ENCODE data around the gene USP17L11.
"Not testable (repeated sequence)": the region's sequence is repeated elsewhere in the genome, so short reads cannot be mapped to it uniquely, and the experiment has no call there.

USP17L11 gene, protein sequence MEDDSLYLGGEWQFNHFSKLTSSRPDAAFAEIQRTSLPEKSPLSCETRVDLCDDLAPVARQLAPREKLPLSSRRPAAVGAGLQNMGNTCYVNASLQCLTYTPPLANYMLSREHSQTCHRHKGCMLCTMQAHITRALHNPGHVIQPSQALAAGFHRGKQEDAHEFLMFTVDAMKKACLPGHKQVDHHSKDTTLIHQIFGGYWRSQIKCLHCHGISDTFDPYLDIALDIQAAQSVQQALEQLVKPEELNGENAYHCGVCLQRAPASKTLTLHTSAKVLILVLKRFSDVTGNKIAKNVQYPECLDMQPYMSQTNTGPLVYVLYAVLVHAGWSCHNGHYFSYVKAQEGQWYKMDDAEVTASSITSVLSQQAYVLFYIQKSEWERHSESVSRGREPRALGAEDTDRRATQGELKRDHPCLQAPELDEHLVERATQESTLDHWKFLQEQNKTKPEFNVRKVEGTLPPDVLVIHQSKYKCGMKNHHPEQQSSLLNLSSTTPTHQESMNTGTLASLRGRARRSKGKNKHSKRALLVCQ

GRCh38 chr4:9215105-9215504, at the start of gene USP17L11:
USP17L11 (plus strand) TSS chr4:9215405; CDS start chr4:9215405, 0 bp downstream.
- not testable (repeated sequence) for DNase-seq

DNA sequence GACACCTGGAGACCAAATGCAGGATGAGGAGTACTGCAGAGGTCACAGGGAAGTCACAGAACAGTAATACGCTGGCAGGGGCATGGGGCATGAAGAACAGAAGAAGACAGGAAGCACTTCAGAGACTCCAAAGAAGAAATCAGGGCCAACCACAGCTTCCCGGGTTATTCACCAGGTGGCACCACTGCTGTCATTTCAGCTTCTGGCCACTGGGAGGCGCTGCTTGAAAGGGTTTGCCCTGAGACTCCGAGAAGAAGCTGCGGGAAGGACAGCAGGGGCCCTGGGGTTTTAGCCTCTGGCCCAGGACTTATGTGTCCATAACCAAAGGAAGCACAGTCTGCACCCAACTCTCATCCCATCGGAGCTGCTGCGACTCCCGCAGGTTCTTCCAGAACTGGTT, 49.2 kb upstream of the USP17L11 start:
- DNase-seq = not testable (repeated sequence)

DNA sequence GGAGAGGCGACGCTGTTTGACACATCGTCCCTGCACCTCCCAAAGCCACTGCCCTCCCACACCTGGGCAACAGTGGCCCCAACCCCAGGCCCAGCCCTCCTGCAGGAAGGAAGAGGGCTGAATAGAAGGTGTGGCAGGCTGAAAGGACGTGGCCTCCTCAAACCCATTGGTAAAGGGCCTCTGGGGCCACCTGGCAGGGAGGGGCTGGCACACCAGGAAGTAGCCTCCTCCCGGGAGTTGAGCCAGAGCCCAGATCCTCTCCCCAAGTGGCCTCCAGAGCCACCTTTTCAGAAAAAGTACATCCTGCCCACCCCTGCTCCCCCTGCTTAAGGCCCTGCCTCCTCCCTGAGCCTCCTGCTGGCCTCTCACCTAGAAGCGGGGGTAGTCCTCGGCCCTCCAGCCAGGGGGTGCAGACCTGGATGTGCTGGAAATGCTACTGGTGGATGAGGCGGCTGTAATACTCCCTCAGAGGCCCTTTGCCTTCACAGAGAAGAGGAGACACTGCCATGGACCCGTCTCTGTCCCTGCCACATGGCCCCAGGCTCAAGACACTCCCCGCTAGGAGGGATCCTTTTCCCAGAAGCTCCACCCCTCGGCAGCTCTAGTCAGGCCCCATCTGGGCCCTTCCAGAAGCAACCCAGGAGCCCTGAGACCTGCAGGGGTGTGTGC, 45.3 kb upstream of the USP17L11 start, which contains the start of gene FAM90A26:
FAM90A26 (plus strand) TSS at position 619 of the 669 bp plus-strand sequence. CDS start 2,764 bp downstream, outside the sequence.
- DNase-seq = not testable (repeated sequence)

DNA sequence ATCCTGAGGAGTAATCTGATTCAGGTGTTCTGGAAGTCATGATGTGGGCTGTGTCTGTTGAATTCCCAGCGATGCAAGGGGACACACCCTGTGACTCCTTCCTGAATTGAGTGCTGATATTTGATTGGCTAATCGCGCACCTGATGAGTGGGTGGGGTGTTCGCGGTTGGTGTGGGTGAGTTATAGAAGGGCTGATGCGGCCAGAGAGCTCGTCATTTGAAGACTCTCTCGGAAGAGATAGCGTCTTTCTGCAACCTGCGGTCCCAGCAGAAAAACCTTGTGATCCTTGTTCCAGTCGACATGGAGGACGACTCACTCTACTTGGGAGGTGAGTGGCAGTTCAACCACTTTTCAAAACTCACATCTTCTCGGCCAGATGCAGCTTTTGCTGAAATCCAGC, 4.8 kb upstream of the USP17L11 start, which contains the start of gene USP17L10:
USP17L10 (plus strand) TSS at position 301 of the 400 bp plus-strand sequence; CDS start at position 301, 0 bp downstream.
- DNase-seq = not testable (repeated sequence)

GRCh38 chr4:9214701-9215100, 504 bp upstream of the USP17L11 start:
- DNase-seq = not testable (repeated sequence)

DNA sequence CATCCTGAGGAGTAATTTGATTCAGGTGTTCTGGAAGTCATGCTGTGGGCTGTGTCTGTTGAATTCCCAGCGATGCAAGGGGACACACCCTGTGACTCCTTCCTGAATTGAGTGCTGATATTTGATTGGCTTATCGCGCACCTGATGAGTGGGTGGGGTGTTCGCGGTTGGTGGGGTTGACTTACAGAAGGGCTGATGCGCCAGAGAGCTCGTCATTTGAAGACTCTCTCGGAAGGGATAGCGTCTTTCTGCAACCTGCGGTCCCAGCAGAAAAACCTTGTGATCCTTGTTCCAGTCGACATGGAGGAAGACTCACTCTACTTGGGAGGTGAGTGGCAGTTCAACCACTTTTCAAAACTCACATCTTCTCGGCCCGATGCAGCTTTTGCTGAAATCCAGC, 4.6 kb downstream of the USP17L11 start, which contains the start of gene USP17L12:
USP17L12 (plus strand) TSS at position 301 of the 400 bp plus-strand sequence; CDS start at position 301, 0 bp downstream.
- DNase-seq = not testable (repeated sequence)

DNA sequence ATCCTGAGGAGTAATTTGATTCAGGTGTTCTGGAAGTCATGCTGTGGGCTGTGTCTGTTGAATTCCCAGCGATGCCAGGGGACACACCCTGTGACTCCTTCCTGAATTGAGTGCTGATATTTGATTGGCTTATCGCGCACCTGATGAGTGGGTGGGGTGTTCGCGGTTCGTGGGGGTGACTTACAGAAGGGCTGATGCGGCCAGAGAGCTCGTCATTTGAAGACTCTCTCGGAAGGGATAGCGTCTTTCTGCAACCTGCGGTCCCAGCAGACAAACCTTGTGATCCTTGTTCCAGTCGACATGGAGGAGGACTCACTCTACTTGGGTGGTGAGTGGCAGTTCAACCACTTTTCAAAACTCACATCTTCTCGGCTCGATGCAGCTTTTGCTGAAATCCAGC, 9.4 kb downstream of the USP17L11 start, which contains the start of gene USP17L13:
USP17L13 (plus strand) TSS at position 301 of the 400 bp plus-strand sequence; CDS start at position 301, 0 bp downstream.
- not testable (repeated sequence) for DNase-seq

- DNase-seq = not testable (repeated sequence)
Measured at GRCh38 chr4:9230249-9230648, 15.0 kb downstream of the USP17L11 start.

- DNase-seq = not testable (repeated sequence)
Measured at GRCh38 chr4:9234085-9234484, 18.9 kb downstream of the USP17L11 start, which contains the start of gene USP17L15. USP17L15 (plus strand) TSS chr4:9234385; CDS start chr4:9234385, 0 bp downstream.

- DNase-seq = not testable (repeated sequence)
Measured at GRCh38 chr4:9238461-9238860, 23.3 kb downstream of the USP17L11 start.

DNA sequence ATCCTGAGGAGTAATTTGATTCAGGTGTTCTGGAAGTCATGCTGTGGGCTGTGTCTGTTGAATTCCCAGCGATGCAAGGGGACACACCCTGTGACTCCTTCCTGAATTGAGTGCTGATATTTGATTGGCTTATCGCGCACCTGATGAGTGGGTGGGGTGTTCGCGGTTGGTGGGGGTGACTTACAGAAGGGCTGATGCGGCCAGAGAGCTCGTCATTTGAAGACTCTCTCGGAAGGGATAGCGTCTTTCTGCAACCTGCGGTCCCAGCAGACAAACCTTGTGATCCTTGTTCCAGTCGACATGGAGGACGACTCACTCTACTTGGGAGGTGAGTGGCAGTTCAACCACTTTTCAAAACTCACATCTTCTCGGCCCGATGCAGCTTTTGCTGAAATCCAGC, 28.4 kb downstream of the USP17L11 start, which contains the start of gene USP17L17:
USP17L17 (plus strand) TSS at position 301 of the 400 bp plus-strand sequence; CDS start at position 301, 0 bp downstream.
- DNase-seq = not testable (repeated sequence)

DNA sequence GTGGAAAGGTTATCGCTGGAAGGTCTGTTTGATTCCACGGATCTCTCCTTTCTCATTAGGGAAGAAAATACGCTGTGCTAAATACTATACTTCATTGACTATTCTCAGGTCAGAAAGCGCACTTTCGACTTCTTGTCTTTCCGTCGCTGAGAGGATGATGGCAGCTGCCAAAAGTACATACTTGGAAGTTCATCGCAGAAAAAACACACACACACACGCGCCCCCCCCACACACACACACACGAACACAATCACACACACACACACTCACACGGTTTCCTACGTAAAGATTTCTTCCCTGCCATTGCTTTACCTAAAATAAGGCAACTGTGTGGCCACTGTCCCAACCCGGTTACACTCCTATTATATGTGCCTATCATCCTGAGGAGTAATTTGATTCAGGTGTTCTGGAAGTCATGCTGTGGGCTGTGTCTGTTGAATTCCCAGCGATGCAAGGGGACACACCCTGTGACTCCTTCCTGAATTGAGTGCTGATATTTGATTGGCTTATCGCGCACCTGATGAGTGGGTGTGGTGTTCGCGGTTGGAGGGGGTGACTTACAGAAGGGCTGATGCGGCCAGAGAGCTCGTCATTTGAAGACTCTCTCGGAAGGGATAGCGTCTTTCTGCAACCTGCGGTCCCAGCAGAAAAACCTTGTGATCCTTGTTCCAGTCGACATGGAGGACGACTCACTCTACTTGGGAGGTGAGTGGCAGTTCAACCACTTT, 32.9 kb downstream of the USP17L11 start, which contains the start of gene USP17L18:
USP17L18 (plus strand) TSS at position 678 of the 728 bp plus-strand sequence; CDS start at position 678, 0 bp downstream.
- not testable (repeated sequence) for DNase-seq

DNA sequence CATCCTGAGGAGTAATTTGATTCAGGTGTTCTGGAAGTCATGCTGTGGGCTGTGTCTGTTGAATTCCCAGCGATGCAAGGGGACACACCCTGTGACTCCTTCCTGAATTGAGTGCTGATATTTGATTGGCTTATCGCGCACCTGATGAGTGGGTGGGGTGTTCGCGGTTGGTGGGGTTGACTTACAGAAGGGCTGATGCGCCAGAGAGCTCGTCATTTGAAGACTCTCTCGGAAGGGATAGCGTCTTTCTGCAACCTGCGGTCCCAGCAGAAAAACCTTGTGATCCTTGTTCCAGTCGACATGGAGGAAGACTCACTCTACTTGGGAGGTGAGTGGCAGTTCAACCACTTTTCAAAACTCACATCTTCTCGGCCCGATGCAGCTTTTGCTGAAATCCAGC, 37.9 kb downstream of the USP17L11 start, which contains the start of gene USP17L19:
USP17L19 (plus strand) TSS at position 301 of the 400 bp plus-strand sequence; CDS start at position 301, 0 bp downstream.
- DNase-seq = not testable (repeated sequence)

DNA sequence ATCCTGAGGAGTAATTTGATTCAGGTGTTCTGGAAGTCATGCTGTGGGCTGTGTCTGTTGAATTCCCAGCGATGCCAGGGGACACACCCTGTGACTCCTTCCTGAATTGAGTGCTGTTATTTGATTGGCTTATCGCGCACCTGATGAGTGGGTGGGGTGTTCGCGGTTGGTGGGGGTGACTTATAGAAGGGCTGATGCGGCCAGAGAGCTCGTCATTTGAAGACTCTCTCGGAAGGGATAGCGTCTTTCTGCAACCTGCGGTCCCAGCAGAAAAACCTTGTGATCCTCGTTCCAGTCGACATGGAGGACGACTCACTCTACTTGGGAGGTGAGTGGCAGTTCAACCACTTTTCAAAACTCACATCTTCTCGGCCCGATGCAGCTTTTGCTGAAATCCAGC, 42.6 kb downstream of the USP17L11 start, which contains the start of gene USP17L20:
USP17L20 (plus strand) TSS at position 301 of the 400 bp plus-strand sequence; CDS start at position 301, 0 bp downstream.
- not testable (repeated sequence) for DNase-seq

GRCh38 chr4:9262572-9262971, 47.4 kb downstream of the USP17L11 start, which contains the start of gene USP17L21:
USP17L21 (plus strand) TSS chr4:9262872; CDS start chr4:9262872, 0 bp downstream.
- DNase-seq = not testable (repeated sequence)

Measured in stimulated activated CD4-positive, alpha-beta T cell treated with anti-CD3 and anti-CD28 coated beads, Interleukin-2, amount 100 ng/mL, for 48 hours (primary cell).